Activated CD4-positive, alpha-beta memory T cell treated with anti-CD3 and anti-CD28 coated beads for 36 hours (primary cell): ENCODE data around the gene CSH2. TPM values are rescaled to one million over a fixed set of nuclear protein-coding genes. Genes with fewer than 3 reads are reported as not detected.
A peak's percentile ranks its signal among the peaks of the same experiment; 100 is the strongest.
"Not testable (repeated sequence)": the region's sequence is repeated elsewhere in the genome, so short reads cannot be mapped to it uniquely, and the experiment has no call there.

ENCODE experiments used
- CTCF ChIA-PET: fragments of 350-600 bp; sonication (Branson Sonifier 250); formaldehyde crosslinking; loops from one replicate; lab custom pipeline; 2021; ENCODE audit warnings: antibody characterized with exemption, inconsistent platforms; lab: Charles Lee
- POLR2A ChIA-PET: fragments of 350-600 bp; sonication (Branson Sonifier 250); formaldehyde crosslinking; loops from one replicate; lab custom pipeline; 2021; ENCODE audit warnings: antibody characterized with exemption; lab: Charles Lee
- DNase-seq: peaks from one replicate; pipeline ENCODE4 v3.0.0-alpha.2; 2020
- H3K27ac Mint-ChIP-seq: one replicate; pipeline ENCODE4 v1.8.0; 2021; ENCODE audit warnings: mixed read lengths
- H3K27me3 Mint-ChIP-seq: one replicate; pipeline ENCODE4 v1.8.0; 2021; ENCODE audit warnings: mixed read lengths
- H3K36me3 Mint-ChIP-seq: one replicate; pipeline ENCODE4 v1.8.0; 2021; ENCODE audit warnings: mixed read lengths
- H3K4me1 Mint-ChIP-seq: one replicate; pipeline ENCODE4 v1.8.0; 2021; ENCODE audit warnings: low read depth, mixed read lengths
- H3K4me3 Mint-ChIP-seq: one replicate; pipeline ENCODE4 v1.8.0; 2021; ENCODE audit warnings: mild to moderate bottlenecking, mixed read lengths
- H3K9me3 Mint-ChIP-seq: one replicate; pipeline ENCODE4 v1.8.0; 2021; ENCODE audit warnings: mixed read lengths
- intact Hi-C: fragments of 100-400 bp; cut with micrococcal nuclease; formaldehyde crosslinking; loops from one replicate; pipeline ENCODE4 v1.15.1; 2023
- total RNA-seq, 2 experiments: library from RNA; stranded (reverse); gene quantifications; one replicate each; pipeline ENCODE4 v1.2.3, GENCODE V29; 2021

The CSH2 gene
- total RNA-seq, 2 experiments from 2014 or later, result not detected

GRCh38 chr17:63853260-63853659 lies 20.2 kb downstream of the CSH2 start:
- Mint-ChIP-seq H3K27me3 (no peaks in the 10 kb centered on the region), H3K9me3 (peaks cover under 1% of the 10 kb centered on the region), H3K4me3 (no peak overlapping the region), H3K27ac (no peak overlapping the region), H3K36me3 (no peaks in the 10 kb centered on the region), H3K4me1 (peaks cover 7% of the 10 kb centered on the region)
- intact Hi-C loops, result no loop called here
- POLR2A ChIA-PET, result no interaction called here
- DNase-seq, result no peak
- CTCF ChIA-PET, result interaction anchor here (7.0 kb wide), 1 partner anchor 13 kb away, joined by 42 read pairs; no protein-coding TSS in a partner anchor

GRCh38 chr17:63850401-63850800 lies 23.1 kb downstream of the CSH2 start:
- Mint-ChIP-seq H3K9me3 (peaks cover 5% of the 10 kb centered on the region), H3K4me1 (peaks cover 15% of the 10 kb centered on the region), H3K27ac (no peak overlapping the region), H3K27me3 (no peaks in the 10 kb centered on the region), H3K36me3 (no peaks in the 10 kb centered on the region), H3K4me3 (no peak overlapping the region)
- CTCF ChIA-PET, result interaction anchor here (0.8 to 7.0 kb wide), 2 partner anchors 10 to 16 kb away, joined by 4 to 42 read pairs; no protein-coding TSS in a partner anchor
- POLR2A ChIA-PET, result no interaction called here
- intact Hi-C loops, result no loop called here
- DNase-seq, result no peak

DNA sequence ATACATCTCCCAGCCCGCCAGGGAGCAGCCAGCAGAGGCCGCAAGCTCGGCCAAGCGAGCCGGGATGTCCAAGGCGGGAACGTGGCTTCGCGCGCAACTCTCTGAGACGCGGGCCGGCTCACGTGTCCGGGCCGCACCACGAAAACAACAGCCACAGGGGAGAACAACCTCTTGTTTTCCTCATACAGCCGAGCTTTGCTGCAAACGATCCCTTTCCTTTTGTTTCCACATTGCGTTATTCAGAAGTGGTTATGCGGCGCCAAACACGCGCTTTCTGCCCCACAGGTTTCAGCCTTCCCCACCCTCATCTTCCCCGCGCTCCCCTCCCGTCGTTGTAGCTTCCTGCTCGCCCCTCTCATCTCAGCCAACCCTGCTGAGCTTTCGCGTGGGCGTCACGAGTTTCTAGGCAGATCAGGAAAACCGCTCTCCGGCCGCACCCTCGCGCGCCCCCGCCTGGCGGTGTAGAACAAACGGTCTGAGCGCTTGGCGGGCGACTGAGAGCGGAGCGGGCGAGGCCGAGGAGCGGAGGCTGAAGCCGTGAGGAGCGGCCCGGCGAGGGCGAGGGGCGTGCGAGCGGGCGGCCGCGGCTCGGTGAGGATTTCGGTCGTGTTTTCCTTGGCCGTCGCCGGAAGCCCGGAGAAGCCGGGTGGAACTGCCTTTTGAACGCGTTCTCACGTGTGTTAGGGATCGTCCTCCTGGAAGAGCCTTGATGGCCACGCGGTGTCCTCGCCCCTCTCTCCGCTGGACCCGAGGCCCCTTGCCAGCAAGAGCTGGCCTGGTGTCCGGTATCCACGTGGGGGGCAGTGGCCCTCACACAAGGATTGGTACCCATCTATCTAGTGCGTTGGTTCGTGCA lies 24.4 kb downstream of the CSH2 start:
- Mint-ChIP-seq H3K27me3 (no peaks in the 10 kb centered on the region), H3K4me3 (peak overlapping the region; percentile 59), H3K27ac (peak overlapping the region; percentile 80), H3K4me1 (peaks cover 18% of the 10 kb centered on the region), H3K9me3 (peaks cover 5% of the 10 kb centered on the region), H3K36me3 (no peaks in the 10 kb centered on the region)
- CTCF ChIA-PET, result interaction anchor here (0.6 to 3.2 kb wide), 26 partner anchors 9 to 297 kb away, joined by 3 to 30 read pairs (median 4); partner anchors contain the start of genes CCDC47, DDX42, FTSJ3 and MAP3K3
- peak; percentile 98 for DNase-seq
- intact Hi-C loops, result no loop called here
- POLR2A ChIA-PET, result interaction anchor here (0.7 to 1.1 kb wide), 3 partner anchors 8 to 171 kb away, joined by 3 to 5 read pairs (median 3); partner anchors contain the start of gene ICAM2

GRCh38 chr17:63847525-63848249 lies 25.8 kb downstream of the CSH2 start:
- DNase-seq, result no peak
- POLR2A ChIA-PET, result interaction anchor here (1.0 kb wide), 1 partner anchor 172 kb away, joined by 5 read pairs; the partner anchor contains the start of gene ICAM2
- CTCF ChIA-PET, result interaction anchor here (0.7 to 3.2 kb wide), 6 partner anchors 10 to 369 kb away, joined by 3 to 30 read pairs (median 7); partner anchors contain the start of genes CCDC47 and DDX42
- Mint-ChIP-seq H3K4me3 (peak overlapping the region; percentile 32), H3K9me3 (peaks cover 5% of the 10 kb centered on the region), H3K4me1 (peaks cover 23% of the 10 kb centered on the region), H3K27ac (peak overlapping the region; percentile 18), H3K27me3 (no peaks in the 10 kb centered on the region), H3K36me3 (no peaks in the 10 kb centered on the region)
- intact Hi-C loops, result no loop called here

DNA sequence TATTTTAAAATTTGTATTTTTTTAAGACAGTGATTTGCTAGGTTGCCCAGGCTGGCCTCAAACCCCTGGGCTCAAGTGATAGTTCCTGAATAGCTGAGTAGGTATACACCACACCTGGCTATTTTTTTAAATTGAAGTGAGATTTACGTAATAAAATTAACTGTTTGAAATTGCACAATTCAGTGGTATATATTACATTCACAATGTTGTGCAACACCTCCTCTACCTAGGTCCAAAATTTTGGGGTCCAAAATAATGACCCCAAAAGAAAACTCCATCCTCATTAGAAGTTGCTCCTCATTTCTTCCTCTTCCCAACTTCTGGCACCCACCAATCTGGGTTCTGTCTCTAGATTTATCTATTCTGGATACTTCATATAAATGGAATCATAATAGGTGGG lies 28.0 kb downstream of the CSH2 start:
- DNase-seq, result no peak
- CTCF ChIA-PET, result interaction anchor here (1.1 to 1.5 kb wide), 2 partner anchors 15 to 101 kb away, joined by 3 read pairs; no protein-coding TSS in a partner anchor
- H3K4me1 Mint-ChIP-seq, result peaks cover 29% of the 10 kb centered on the region
- no peaks in the 10 kb centered on the region for H3K27me3 Mint-ChIP-seq
- POLR2A ChIA-PET, result no interaction called here
- no peak overlapping the region for H3K4me3 Mint-ChIP-seq
- peaks cover 5% of the 10 kb centered on the region for H3K9me3 Mint-ChIP-seq
- H3K27ac Mint-ChIP-seq, result no peak overlapping the region
- H3K36me3 Mint-ChIP-seq, result peaks cover 4% of the 10 kb centered on the region
- intact Hi-C loops, result no loop called here

DNA sequence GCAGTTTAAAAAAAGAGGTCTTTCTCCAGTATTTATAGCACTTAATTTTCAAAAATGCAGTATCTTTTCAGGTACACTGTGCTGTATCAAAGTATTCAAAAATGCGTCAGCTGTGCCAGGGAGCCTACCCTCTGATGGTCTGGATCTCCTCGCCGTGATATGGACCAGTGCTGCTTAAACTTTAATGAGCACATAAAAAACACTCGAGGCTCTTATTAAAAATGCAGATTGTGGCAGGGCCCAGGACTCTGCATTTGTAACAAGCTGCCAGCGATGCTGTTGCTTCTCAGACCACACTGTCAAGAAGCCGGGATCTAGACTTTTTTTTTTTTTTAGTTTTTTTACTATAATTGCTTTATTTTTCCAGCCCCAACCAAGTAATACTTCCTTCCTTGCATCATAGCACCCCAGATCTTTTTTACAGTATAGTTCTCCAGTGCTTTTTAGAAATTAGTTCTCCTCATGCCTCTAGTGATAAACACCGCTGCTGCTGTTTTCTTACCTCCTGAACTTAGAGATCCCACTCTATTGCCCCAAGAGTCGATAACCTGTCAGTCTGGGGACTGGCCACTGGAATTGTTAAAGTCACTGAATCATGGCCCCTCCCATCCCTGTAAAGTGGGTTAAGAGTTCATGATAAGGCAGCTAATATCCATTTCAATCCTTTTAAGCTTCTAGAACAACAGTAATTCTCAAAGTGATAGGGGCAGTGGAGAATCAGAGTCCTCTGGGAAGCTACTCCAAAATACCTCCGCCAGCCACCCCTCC lies 29.4 kb downstream of the CSH2 start:
- peak overlapping the region; percentile 89 for H3K4me3 Mint-ChIP-seq
- intact Hi-C loops, result loop anchor here (1.0 to 5.0 kb wide), 6 partner anchors 17 to 663 kb away; partner anchors contain the start of genes CCDC47, CEP95, DDX5 and FTSJ3
- H3K36me3 Mint-ChIP-seq, result peaks cover 4% of the 10 kb centered on the region
- ChIA-PET CTCF (interaction anchor here (0.5 to 1.5 kb wide), 6 partner anchors 9 to 145 kb away, joined by 3 to 4 read pairs (median 4); no protein-coding TSS in a partner anchor), POLR2A (interaction anchor here (0.6 to 1.5 kb wide), 6 partner anchors 10 to 216 kb away, joined by 3 to 8 read pairs (median 4); partner anchors contain the start of genes CCDC47 and DDX42)
- H3K27me3 Mint-ChIP-seq, result no peaks in the 10 kb centered on the region
- peaks cover 37% of the 10 kb centered on the region for H3K4me1 Mint-ChIP-seq
- H3K27ac Mint-ChIP-seq, result peak overlapping the region; percentile 95
- no peak for DNase-seq
- peaks cover 5% of the 10 kb centered on the region for H3K9me3 Mint-ChIP-seq

DNA sequence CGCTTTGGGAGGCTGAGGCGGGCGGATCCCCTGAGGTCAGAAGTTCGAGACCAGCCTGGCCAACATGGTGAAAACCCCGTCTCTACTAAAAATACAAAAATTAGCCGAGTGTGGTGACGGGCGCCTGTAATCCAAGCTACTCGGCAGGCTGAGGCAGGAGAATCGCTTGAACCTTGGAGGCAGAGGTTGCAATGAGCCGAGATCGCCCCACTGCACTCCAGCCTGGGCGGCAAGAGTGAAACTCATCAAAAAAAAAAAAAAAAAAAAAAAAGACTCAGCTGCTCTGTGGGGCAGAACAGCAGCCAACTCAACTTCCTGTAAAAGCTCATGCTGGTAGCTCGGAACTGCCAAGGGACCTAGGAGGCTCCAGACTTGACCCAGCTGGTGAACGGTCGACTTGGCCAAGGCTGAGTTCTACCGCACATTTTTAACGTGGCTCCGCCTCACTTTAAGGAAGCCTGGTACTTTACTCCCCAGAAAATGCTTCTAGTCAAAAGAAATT lies 30.0 kb downstream of the CSH2 start:
- not testable (repeated sequence) for H3K27me3 Mint-ChIP-seq, H3K36me3 Mint-ChIP-seq, H3K9me3 Mint-ChIP-seq
- Mint-ChIP-seq H3K4me3 (peak overlapping the region; percentile 89), H3K4me1 (peaks cover 38% of the 10 kb centered on the region), H3K27ac (peak overlapping the region; percentile 95)
- POLR2A ChIA-PET, result interaction anchor here (0.9 to 1.5 kb wide), 6 partner anchors 9 to 145 kb away, joined by 3 to 8 read pairs (median 4); partner anchors contain the start of genes CCDC47 and DDX42
- CTCF ChIA-PET, result interaction anchor here (0.5 to 1.3 kb wide), 6 partner anchors 9 to 144 kb away, joined by 3 to 4 read pairs (median 4); no protein-coding TSS in a partner anchor
- DNase-seq, result peak; percentile 62
- intact Hi-C loops, result loop anchor here (1.0 to 5.0 kb wide), 6 partner anchors 16 to 664 kb away; partner anchors contain the start of genes CCDC47, CEP95, DDX5 and FTSJ3

DNA sequence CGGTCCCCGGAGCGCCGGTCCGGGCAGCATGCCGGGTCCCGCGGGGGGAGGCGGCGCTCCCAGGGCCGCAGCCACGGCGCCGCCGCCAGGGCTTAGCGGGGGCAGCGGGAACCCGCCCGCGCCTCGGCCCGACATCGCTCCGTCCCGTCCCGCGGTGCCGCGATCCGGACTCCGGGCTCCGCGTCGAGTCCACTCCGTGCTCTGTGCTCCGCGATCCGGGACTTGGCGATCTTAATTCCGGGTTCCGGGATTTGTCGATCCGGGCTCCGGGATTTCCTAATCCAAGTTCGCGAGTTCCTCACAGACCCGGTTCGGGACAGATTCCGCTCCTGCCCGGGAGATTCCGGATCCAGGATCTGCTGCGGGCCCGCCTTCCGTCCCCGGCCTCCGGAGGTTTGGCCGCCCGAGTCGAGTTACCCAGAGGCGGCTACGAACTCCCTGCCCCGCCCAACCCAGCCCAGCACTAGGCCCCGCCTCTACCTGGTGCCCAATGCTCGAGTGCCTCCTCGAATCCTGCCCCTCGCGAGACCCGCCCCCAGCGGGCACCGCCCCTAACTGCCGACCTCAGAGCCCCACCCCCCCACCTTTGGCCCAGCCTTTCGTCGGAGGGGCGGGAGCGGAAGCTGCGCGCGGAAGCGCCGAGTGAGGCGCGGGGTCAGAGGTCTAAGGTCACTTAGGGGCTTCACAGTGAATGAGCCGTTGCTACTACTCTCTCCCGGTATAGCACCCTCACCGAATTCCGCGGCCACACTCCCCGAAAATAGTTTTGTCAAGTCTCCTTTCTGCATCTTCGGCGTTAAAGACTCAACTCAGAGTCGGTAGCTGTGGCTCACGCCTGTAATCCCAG lies 30.7 kb downstream of the CSH2 start, which contains the start of gene SMARCD2:
Gene SMARCD2, minus strand, starts transcription at position 146 of the 847 bp plus-strand sequence. Its CDS starts 11 bp downstream, at position 135.
- ChIA-PET CTCF (interaction anchor here (0.9 to 1.3 kb wide), 5 partner anchors 8 to 104 kb away, joined by 3 to 4 read pairs (median 4); no protein-coding TSS in a partner anchor), POLR2A (interaction anchor here (0.9 to 2.7 kb wide), 6 partner anchors 8 to 144 kb away, joined by 3 to 29 read pairs (median 6); partner anchors contain the start of genes CCDC47 and DDX42)
- DNase-seq, result peak; percentile 100
- Mint-ChIP-seq H3K36me3 (peaks cover 4% of the 10 kb centered on the region), H3K27me3 (no peaks in the 10 kb centered on the region), H3K9me3 (no peaks in the 10 kb centered on the region), H3K4me1 (peaks cover 34% of the 10 kb centered on the region), H3K27ac (peak within 1 kb of the TSS; percentile 95), H3K4me3 (peak within 1 kb of the TSS; percentile 95)
- intact Hi-C loops, result loop anchor here (1.0 to 5.0 kb wide), 6 partner anchors 15 to 665 kb away; partner anchors contain the start of genes CCDC47, CEP95, DDX5 and FTSJ3

- intact Hi-C loops, result loop anchor here (2.0 to 5.0 kb wide), 4 partner anchors 99 to 665 kb away; partner anchors contain the start of genes CEP95 and DDX5
- ChIA-PET POLR2A (interaction anchor here (0.8 to 2.7 kb wide), 5 partner anchors 9 to 143 kb away, joined by 3 to 29 read pairs (median 3); partner anchors contain the start of genes CCDC47 and DDX42), CTCF (interaction anchor here (1.4 to 2.3 kb wide), 2 partner anchors 11 to 13 kb away, joined by 3 to 15 read pairs; no protein-coding TSS in a partner anchor)
- H3K4me3 Mint-ChIP-seq, result peak overlapping the region; percentile 95
- DNase-seq, result no peak
- H3K27ac Mint-ChIP-seq, result peak overlapping the region; percentile 92
- peaks cover 32% of the 10 kb centered on the region for H3K4me1 Mint-ChIP-seq
- H3K36me3 Mint-ChIP-seq, result peaks cover 4% of the 10 kb centered on the region
- no peaks in the 10 kb centered on the region for H3K9me3 Mint-ChIP-seq
- no peaks in the 10 kb centered on the region for H3K27me3 Mint-ChIP-seq
Observed at GRCh38 chr17:63842173-63842539, 31.3 kb downstream of the CSH2 start.
